Measurements from ENCODE around the gene ACOD1. TPM values are rescaled to one million over a fixed set of nuclear protein-coding genes. Genes with fewer than 3 reads are reported as not detected.
A peak's percentile ranks its signal among the peaks of the same experiment; 100 is the strongest.
"Not testable (repeated sequence)": the region's sequence is repeated elsewhere in the genome, so short reads cannot be mapped to it uniquely, and the experiment has no call there.

The ACOD1 gene
- total and polyA plus RNA-seq, 10 of the 15 experiments (the other 5 are each of a cell fraction or from before 2014, with no cell fraction given) = not detected

GRCh38 chr13:76958841-76959432 lies 10.6 kb downstream of the ACOD1 start (continued):
- TF ChIP-seq USF2 (IDR thresholded peaks at IDR 0.05; ENCODE audit: borderline replicate concordance, low read depth, low read length) (no peak), EZH2 (IDR thresholded peaks at IDR 0.05; ENCODE audit: borderline replicate concordance, control insufficient read depth, low read depth, low read length) (no peak)

GRCh38 chr13:76959734-76960133 lies 11.4 kb downstream of the ACOD1 start:
- 0 out of 2 replicates have a peak, but pooled peaks have one; percentile 46 for TF ChIP-seq CBX5 (IDR thresholded peaks at IDR 0.05; ENCODE audit: low read depth)
- not testable (repeated sequence) for FAIRE-seq; BruUV-seq (replicated peaks)

GRCh38 chr13:76965759-76966421 lies 17.6 kb downstream of the ACOD1 start:
- 29% methylated on average over 6 of the region's 6 CpGs for WGBS (ENCODE audit: insufficient coverage, insufficient replicate concordance, low lambda C conversion rate, missing lambda C conversion rate)
- Histone ChIP-seq H3K4me3 (no peak overlapping the region), H3K36me3 (ENCODE audit: control insufficient read depth in 2 of 2, insufficient read depth in 2 of 2, low read length in 1 of 2) (no peaks in the 10 kb centered on the region), H3K27me3 (replicated peaks in 1 of 2; ENCODE audit: control insufficient read depth in 2 of 2, insufficient read depth in 2 of 2, low read length in 1 of 2) (no peaks in the 10 kb centered on the region), H3K4me1 (ENCODE audit: control insufficient read depth, insufficient read depth, low read length) (no peaks in the 10 kb centered on the region), H2AFZ (ENCODE audit: control insufficient read depth, low read depth, low read length) (no peak overlapping the region), H3K9ac (ENCODE audit: control insufficient read depth, insufficient read depth, low read length) (no peak overlapping the region), H3K27ac (ENCODE audit: control insufficient read depth, insufficient read depth) (no peak overlapping the region), H3K79me2 (ENCODE audit: control insufficient read depth, insufficient read depth, low read length) (no peaks in the 10 kb centered on the region), H3K9me3 (replicated peaks; ENCODE audit: control insufficient read depth, insufficient read depth, low read length) (no peaks in the 10 kb centered on the region; the same call in 2 of the 3 replicates), H4K20me1 (ENCODE audit: control insufficient read depth, insufficient read depth) (no peaks in the 10 kb centered on the region), H3K4me2 (ENCODE audit: control insufficient read depth, insufficient read depth) (no peak overlapping the region)
- BruUV-seq (replicated peaks) = no TSS peak
- POLR2A ChIA-PET = no interaction called here
- FAIRE-seq (no peak), ATAC-seq (no peak), DNase-seq (ENCODE audit: low read depth, low spot score) (no peak)
- SMC1A ChIA-PET (ENCODE audit: uncharacterized antibody, unreplicated experiment) = no interaction called here
- CTCF ChIA-PET = no interaction called here
- intact Hi-C loops (cut with micrococcal nuclease; ENCODE audit: unreplicated experiment) = no loop called here
- RAD21 ChIA-PET (ENCODE audit: unreplicated experiment) = no interaction called here
- in situ Hi-C loops (cut with MboI) = no loop called here
- no peak for TF ChIP-seq TCF7 (IDR thresholded peaks at IDR 0.05; ENCODE audit: borderline replicate concordance)
- TF ChIP-seq ZNF384 (IDR thresholded peaks at IDR 0.05; ENCODE audit: borderline replicate concordance, low read depth, low read length) = no peak
- TF ChIP-seq ZBED1 (IDR thresholded peaks at IDR 0.05; ENCODE audit: borderline replicate concordance) = no peak
- TF ChIP-seq ZSCAN29 (IDR thresholded peaks at IDR 0.05) = no peak
- no peak for TF ChIP-seq SMC3 (IDR thresholded peaks at IDR 0.05; ENCODE audit: borderline replicate concordance, low read length)
- TF ChIP-seq MXI1 (IDR thresholded peaks at IDR 0.05; ENCODE audit: low read depth, low read length) = no peak
- TF ChIP-seq ATF2 (IDR thresholded peaks at IDR 0.05; ENCODE audit: low read length) = no peak
- no peak for TF ChIP-seq PKNOX1 (IDR thresholded peaks at IDR 0.05)
- no peak for TF ChIP-seq RB1 (IDR thresholded peaks at IDR 0.05; ENCODE audit: borderline replicate concordance)

More at GRCh38 chr13:76959734-76960133, 11.4 kb downstream of the ACOD1 start:
- H2AFZ ChIP-seq (ENCODE audit: control insufficient read depth, low read depth, low read length); intact Hi-C loops (cut with micrococcal nuclease; ENCODE audit: unreplicated experiment); CTCF ChIA-PET; H3K36me3 ChIP-seq (ENCODE audit: control insufficient read depth in 2 of 2, insufficient read depth in 2 of 2, low read length in 1 of 2); H4K20me1 ChIP-seq (ENCODE audit: control insufficient read depth, insufficient read depth); H3K4me1 ChIP-seq (ENCODE audit: control insufficient read depth, insufficient read depth, low read length); ATAC-seq; SMC1A ChIA-PET (ENCODE audit: uncharacterized antibody, unreplicated experiment); H3K9me3 ChIP-seq (replicated peaks; ENCODE audit: control insufficient read depth, insufficient read depth, low read length); H3K27me3 ChIP-seq (replicated peaks in 1 of 2; ENCODE audit: control insufficient read depth in 2 of 2, insufficient read depth in 2 of 2, low read length in 1 of 2); H3K4me2 ChIP-seq (ENCODE audit: control insufficient read depth, insufficient read depth); DNase-seq (ENCODE audit: low read depth, low spot score); H3K79me2 ChIP-seq (ENCODE audit: control insufficient read depth, insufficient read depth, low read length); POLR2A ChIA-PET; H3K9ac ChIP-seq (ENCODE audit: control insufficient read depth, insufficient read depth, low read length); RAD21 ChIA-PET (ENCODE audit: unreplicated experiment); in situ Hi-C loops (cut with MboI); H3K4me3 ChIP-seq; H3K27ac ChIP-seq (ENCODE audit: control insufficient read depth, insufficient read depth): not testable (repeated sequence)

All from GM12878 (cell line).